ENCODE data around the gene FBXW5.

The FBXW5 gene

DNA sequence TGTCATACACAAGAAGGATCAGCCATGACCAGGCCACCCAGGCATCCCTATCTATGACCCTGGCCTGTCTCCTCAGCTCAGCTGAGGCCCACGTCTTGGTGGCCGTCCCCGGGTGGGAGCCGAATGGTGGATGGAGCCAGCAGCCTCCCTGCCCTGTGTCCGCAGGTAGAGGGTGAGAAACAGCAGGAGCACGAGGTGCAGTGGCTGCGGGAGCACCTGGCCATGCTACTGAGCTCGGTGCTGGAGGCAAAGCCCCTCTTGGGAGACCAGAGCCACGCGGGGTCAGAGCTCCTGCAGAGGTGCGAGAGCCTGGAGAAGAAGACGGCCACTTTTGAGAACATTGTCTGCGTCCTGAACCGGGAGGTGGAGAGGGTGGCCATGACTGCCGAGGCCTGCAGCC lies 24.5 kb downstream of the FBXW5 start:
- no peak overlapping the region for H3K4me3 ChIP-seq
- no peaks in the 10 kb centered on the region for H3K9me3 ChIP-seq (ENCODE audit: low read depth, low read length)
- no peak overlapping the region for H3K9ac ChIP-seq (ENCODE audit: insufficient read length)
- TF ChIP-seq FOXP2 (optimal IDR thresholded peaks at IDR 0.05; ENCODE audit: control extremely low read depth, extremely low read length, insufficient read depth) = no peak
- TF ChIP-seq EZH2 (IDR thresholded peaks at IDR 0.05) = no peak
- TF ChIP-seq POLR2AphosphoS5 (IDR thresholded peaks at IDR 0.05; ENCODE audit: borderline replicate concordance, low read depth, low read length) = no peak
- H3K27ac ChIP-seq = no peak overlapping the region
- DNase-seq (ENCODE audit: low read depth, low spot score) = no peak
- peaks cover 48% of the 10 kb centered on the region; the same call in 1 of the 2 replicates for H3K36me3 ChIP-seq (ENCODE audit: insufficient read depth, low read length)

DNA sequence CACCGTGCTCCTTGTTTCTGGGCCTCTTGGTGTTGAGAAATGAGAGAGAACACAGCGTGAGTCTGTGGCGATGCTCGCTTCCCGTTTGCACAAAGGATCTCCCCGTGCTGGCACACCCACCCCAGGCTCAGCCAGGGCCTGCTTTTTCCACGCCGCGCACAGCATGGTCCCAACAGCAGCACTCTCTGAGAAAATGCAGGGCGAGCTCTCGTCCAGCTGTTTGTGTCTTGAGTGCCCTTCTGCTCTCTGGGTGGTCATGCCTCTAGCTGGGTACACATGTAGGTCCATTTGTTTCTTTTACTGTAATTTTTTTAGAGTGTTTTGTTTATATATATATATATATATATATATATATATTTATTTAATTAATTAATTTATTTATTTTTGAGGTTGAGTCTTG lies 26.6 kb downstream of the FBXW5 start:
- H3K36me3 ChIP-seq (ENCODE audit: insufficient read depth, low read length) = peaks cover 54% of the 10 kb centered on the region; the same call in 1 of the 2 replicates
- no peak for TF ChIP-seq POLR2AphosphoS5 (IDR thresholded peaks at IDR 0.05; ENCODE audit: borderline replicate concordance, low read depth, low read length)
- TF ChIP-seq EZH2 (IDR thresholded peaks at IDR 0.05) = no peak
- TF ChIP-seq FOXP2 (optimal IDR thresholded peaks at IDR 0.05; ENCODE audit: control extremely low read depth, extremely low read length, insufficient read depth) = no peak
- H3K9ac ChIP-seq (ENCODE audit: insufficient read length) = no peak overlapping the region
- H3K27ac ChIP-seq = no peak overlapping the region
- no peak for DNase-seq (ENCODE audit: low read depth, low spot score)
- no peak overlapping the region for H3K4me3 ChIP-seq
- H3K9me3 ChIP-seq (ENCODE audit: low read depth, low read length) = no peaks in the 10 kb centered on the region

DNA sequence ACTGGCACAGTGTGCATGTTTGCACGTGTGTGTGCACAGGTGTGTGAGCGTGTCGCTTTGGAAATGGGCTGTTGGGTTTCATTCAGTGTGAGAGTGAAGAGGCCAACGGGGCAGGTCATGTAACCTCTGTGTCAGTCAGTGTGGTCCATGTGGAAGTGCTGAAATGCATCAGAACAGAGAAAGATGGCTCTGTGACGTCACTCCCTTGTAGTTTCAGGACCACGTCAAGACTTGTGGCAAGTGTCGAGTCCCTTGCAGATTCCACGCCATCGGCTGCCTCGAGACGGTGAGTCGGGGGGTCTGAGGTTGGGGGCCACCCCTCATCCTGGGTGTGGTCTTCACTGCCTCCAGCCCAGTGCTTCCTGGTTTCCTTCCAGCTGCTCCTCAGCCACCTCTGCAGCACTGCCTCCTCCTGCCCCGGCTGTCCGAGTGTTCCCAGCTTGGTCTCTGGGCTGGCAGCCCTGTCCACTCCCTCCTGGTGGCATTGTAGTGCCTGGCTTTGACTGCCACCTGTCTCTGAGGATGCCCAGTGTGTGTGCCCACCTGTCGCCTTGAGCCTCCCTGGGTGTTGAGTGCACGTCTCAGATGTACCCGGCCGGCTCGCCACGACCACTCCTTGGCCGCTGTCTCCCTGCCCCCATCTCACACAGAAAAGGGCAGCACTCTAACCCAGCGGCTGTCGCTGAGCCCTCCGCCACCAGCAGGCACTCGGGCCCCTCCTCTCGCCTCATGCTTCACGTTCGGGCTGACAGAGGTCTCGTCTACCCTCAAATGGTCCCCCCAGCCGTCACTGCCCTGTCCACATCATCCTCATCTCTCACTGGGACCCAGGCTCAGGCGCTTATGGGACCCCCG lies 28.0 kb downstream of the FBXW5 start:
- no peak overlapping the region for H3K9ac ChIP-seq (ENCODE audit: insufficient read length)
- no peaks in the 10 kb centered on the region for H3K9me3 ChIP-seq (ENCODE audit: low read depth, low read length)
- DNase-seq (ENCODE audit: low read depth, low spot score) = no peak
- H3K4me3 ChIP-seq = no peak overlapping the region
- no peak overlapping the region for H3K27ac ChIP-seq
- peaks cover 54% of the 10 kb centered on the region; the same call in 1 of the 2 replicates for H3K36me3 ChIP-seq (ENCODE audit: insufficient read depth, low read length)
- TF ChIP-seq FOXP2 (optimal IDR thresholded peaks at IDR 0.05; ENCODE audit: control extremely low read depth, extremely low read length, insufficient read depth) = no peak

DNA sequence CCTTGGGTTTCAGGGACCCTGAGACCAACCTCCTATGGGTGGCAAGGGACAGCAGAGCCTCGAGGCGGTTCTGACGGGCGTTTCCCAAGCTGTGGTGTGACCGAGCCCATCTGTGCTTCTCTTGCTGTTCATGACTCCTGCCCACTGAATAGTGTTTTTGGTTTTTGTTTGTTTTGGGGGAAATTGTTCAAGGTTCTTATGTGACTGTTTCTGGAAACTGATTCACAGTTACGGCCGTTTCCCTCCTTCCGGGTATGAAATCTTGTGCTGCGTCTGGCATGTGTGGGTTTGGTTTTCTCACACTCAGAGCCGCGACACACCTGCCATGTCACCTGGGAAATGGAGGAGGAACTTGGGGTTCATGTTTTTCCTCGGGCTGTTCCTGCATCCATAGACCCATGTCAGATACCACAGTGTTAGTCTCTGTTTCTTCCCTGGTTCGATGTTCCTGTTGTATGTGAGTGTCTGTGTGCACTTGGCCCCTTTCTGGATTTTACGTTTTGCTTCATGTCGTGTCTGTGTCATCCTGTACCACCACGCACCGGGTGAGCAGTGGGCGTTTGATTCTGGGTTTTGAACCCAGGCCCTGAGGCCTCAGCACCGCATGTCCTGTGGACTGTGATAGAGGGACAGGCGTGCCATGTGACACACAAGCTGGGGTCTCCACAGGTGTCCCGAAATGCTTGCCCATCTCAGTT lies 28.8 kb downstream of the FBXW5 start:
- Histone ChIP-seq H3K4me3 (no peak overlapping the region), H3K36me3 (ENCODE audit: insufficient read depth, low read length) (peaks cover 48% of the 10 kb centered on the region; the same call in 1 of the 2 replicates), H3K27ac (no peak overlapping the region), H3K9me3 (ENCODE audit: low read depth, low read length) (no peaks in the 10 kb centered on the region), H3K9ac (ENCODE audit: insufficient read length) (no peak overlapping the region)
- TF ChIP-seq EZH2 (IDR thresholded peaks at IDR 0.05) (no peak), POLR2AphosphoS5 (IDR thresholded peaks at IDR 0.05; ENCODE audit: borderline replicate concordance, low read depth, low read length) (no peak), FOXP2 (optimal IDR thresholded peaks at IDR 0.05; ENCODE audit: control extremely low read depth, extremely low read length, insufficient read depth) (no peak)
- no peak for DNase-seq (ENCODE audit: low read depth, low spot score)

DNA sequence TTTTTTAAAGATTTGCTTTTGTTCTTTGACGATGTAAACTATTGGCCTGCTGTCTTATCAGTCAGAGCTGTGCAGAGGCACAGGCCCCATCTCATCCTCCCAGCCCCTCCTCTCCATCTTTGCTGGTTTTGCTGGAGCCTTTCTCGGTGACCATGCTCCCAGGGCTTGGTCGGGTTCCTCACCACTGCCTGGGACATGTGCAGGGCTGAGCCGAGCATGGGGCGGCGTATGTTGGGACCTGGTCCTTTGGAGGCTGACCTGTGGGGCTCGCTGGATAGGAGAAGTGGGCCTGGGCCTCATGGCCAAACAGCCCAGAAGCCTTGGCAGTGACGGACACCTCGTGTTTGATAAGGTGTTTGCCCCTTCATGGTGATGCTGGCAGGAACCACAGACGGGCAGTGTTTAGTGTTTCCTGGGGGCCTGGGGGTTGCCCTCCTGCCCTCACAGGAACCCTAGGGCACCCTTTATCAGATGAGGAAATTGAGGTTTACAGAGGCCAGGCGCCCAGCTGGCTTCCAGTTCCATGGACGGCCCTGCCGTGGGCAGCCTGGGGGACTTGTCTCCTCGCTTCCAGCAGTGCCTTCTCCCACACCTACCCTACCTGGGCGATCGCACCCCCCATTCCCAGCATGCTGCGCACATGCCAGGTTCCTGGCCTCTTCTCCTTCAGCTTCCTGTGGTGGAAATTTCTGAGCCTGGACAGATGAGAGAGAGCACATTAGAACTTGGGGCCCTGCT lies 30.7 kb downstream of the FBXW5 start:
- DNase-seq (ENCODE audit: low read depth, low spot score) = no peak
- H3K9ac ChIP-seq (ENCODE audit: insufficient read length) = no peak overlapping the region
- no peak overlapping the region for H3K27ac ChIP-seq
- TF ChIP-seq EZH2 (IDR thresholded peaks at IDR 0.05) (no peak), FOXP2 (optimal IDR thresholded peaks at IDR 0.05; ENCODE audit: control extremely low read depth, extremely low read length, insufficient read depth) (no peak), POLR2AphosphoS5 (IDR thresholded peaks at IDR 0.05; ENCODE audit: borderline replicate concordance, low read depth, low read length) (no peak)
- H3K4me3 ChIP-seq = no peak overlapping the region
- H3K36me3 ChIP-seq (ENCODE audit: insufficient read depth, low read length) = peaks cover 47% of the 10 kb centered on the region; the same call in 1 of the 2 replicates
- no peaks in the 10 kb centered on the region for H3K9me3 ChIP-seq (ENCODE audit: low read depth, low read length)

DNA sequence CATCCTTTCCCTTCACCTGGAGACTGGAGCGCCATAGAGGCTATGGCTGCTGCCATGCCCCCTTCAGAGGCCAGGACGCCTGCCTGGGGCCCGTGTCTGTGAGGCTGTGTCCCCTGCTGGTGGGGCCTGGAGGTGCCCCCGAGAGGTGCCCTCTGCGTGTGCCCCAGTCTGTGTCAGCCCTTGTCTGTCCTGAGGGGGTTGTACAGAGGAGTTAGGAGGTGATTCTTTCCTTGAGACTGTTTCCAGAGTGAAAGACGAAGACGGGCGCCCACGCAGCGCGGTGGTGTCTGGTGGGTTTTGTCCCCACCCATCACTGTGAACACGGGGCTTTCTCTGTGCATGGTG lies 33.7 kb downstream of the FBXW5 start:
- H3K36me3 ChIP-seq (ENCODE audit: insufficient read depth, low read length) = peaks cover 49% of the 10 kb centered on the region; the same call in 1 of the 2 replicates
- no peak overlapping the region for H3K4me3 ChIP-seq
- DNase-seq (ENCODE audit: low read depth, low spot score) = no peak
- no peaks in the 10 kb centered on the region for H3K9me3 ChIP-seq (ENCODE audit: low read depth, low read length)
- H3K9ac ChIP-seq (ENCODE audit: insufficient read length) = no peak overlapping the region
- TF ChIP-seq EZH2 (IDR thresholded peaks at IDR 0.05) = no peak
- TF ChIP-seq FOXP2 (optimal IDR thresholded peaks at IDR 0.05; ENCODE audit: control extremely low read depth, extremely low read length, insufficient read depth) = no peak
- no peak for TF ChIP-seq POLR2AphosphoS5 (IDR thresholded peaks at IDR 0.05; ENCODE audit: borderline replicate concordance, low read depth, low read length)
- no peak overlapping the region for H3K27ac ChIP-seq

DNA sequence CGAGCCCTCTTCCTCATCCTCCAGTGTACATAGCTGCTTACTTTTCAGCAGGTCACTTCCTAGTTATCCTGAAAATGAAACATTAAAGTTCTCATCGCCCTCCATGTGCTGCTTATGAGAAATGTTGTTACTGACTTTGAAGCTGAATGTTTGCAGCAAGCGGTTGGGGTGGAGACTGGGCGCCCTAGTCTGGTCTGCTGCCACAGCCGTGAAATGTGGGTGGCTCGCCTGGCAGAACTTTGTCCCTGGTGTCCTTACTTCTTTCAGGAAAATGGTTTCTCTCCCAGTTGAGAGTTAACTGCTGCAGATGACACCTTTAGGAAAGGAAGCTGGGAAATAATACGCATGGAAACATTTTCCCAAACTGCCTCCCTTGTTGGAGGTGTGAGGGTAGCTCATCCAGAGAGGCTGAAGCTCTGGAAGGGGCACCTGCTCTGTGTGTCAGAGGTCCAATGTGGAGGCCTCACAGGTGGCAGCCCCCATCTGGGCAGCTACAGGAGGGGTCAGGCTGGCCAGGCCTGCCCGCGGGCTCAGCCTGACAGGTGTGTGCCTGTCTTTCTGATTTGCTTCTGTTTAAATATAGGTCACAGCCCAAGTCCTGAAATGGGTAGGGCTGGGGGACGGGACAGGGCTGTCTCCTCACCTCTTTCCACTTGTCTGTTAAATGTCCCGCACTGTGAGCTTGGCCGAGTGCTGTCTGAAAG lies 34.2 kb downstream of the FBXW5 start:
- peaks cover 49% of the 10 kb centered on the region; the same call in 1 of the 2 replicates for H3K36me3 ChIP-seq (ENCODE audit: insufficient read depth, low read length)
- H3K9me3 ChIP-seq (ENCODE audit: low read depth, low read length) = no peaks in the 10 kb centered on the region
- no peak overlapping the region for H3K27ac ChIP-seq
- H3K9ac ChIP-seq (ENCODE audit: insufficient read length) = no peak overlapping the region
- DNase-seq (ENCODE audit: low read depth, low spot score) = no peak
- TF ChIP-seq EZH2 (IDR thresholded peaks at IDR 0.05) (no peak), FOXP2 (optimal IDR thresholded peaks at IDR 0.05; ENCODE audit: control extremely low read depth, extremely low read length, insufficient read depth) (no peak), POLR2AphosphoS5 (IDR thresholded peaks at IDR 0.05; ENCODE audit: borderline replicate concordance, low read depth, low read length) (no peak)
- H3K4me3 ChIP-seq = no peak overlapping the region

Data from SK-N-MC (cell line).